Stimulated activated CD8-positive, alpha-beta memory T cell treated with anti-CD3 and anti-CD28 coated beads, Interleukin-4, amount 100 ng/mL, for 1 hour (primary cell): ENCODE data around the gene SMARCD3.

ENCODE experiments used
- DNase-seq, 2 donors: peaks; one replicate each; pipeline ENCODE4 v3.0.0-alpha.2; 2020; ENCODE audit warnings: low read depth in 2 of 2, low spot score in 1 of 2

SMARCD3 gene

GRCh38 chr7:151272877-151273276 lies 24.4 kb upstream of the SMARCD3 start:
- DNase-seq = no peak

- no peak for DNase-seq
Measured at GRCh38 chr7:151272405-151272804, 23.9 kb upstream of the SMARCD3 start.

- no peak for DNase-seq
Measured at GRCh38 chr7:151271699-151272355, 23.3 kb upstream of the SMARCD3 start.

GRCh38 chr7:151269511-151269910 lies 21.0 kb upstream of the SMARCD3 start:
- no peak for DNase-seq

GRCh38 chr7:151265351-151265931 lies 16.9 kb upstream of the SMARCD3 start:
- no peak for DNase-seq

- no peak for DNase-seq
Measured at GRCh38 chr7:151264615-151265014, 16.1 kb upstream of the SMARCD3 start.

GRCh38 chr7:151261529-151261928 lies 13.0 kb upstream of the SMARCD3 start:
- DNase-seq = no peak

GRCh38 chr7:151260883-151261282 lies 12.4 kb upstream of the SMARCD3 start:
- DNase-seq = no peak

GRCh38 chr7:151260471-151260870 lies 12.0 kb upstream of the SMARCD3 start:
- DNase-seq = no peak

- no peak for DNase-seq
Measured at GRCh38 chr7:151257990-151258389, 9.5 kb upstream of the SMARCD3 start.

- no peak for DNase-seq
Measured at GRCh38 chr7:151256410-151257045, 8.0 kb upstream of the SMARCD3 start.

- no peak for DNase-seq
Measured at GRCh38 chr7:151255390-151255789, 6.9 kb upstream of the SMARCD3 start.

- DNase-seq = no peak
Measured at GRCh38 chr7:151254851-151255250, 6.4 kb upstream of the SMARCD3 start.

GRCh38 chr7:151254316-151254715 lies 5.8 kb upstream of the SMARCD3 start:
- no peak for DNase-seq

- DNase-seq = no peak
Measured at GRCh38 chr7:151252961-151253711, 4.6 kb upstream of the SMARCD3 start.

- no peak for DNase-seq
Measured at GRCh38 chr7:151252561-151252835, 4.0 kb upstream of the SMARCD3 start.

- DNase-seq = no peak
Measured at GRCh38 chr7:151251689-151252560, 3.4 kb upstream of the SMARCD3 start.

GRCh38 chr7:151251328-151251688 lies 2.8 kb upstream of the SMARCD3 start:
- no peak for DNase-seq

GRCh38 chr7:151250181-151251132 lies 2.0 kb upstream of the SMARCD3 start:
- no peak for DNase-seq

GRCh38 chr7:151249732-151250072 lies 1.2 kb upstream of the SMARCD3 start:
- DNase-seq = no peak
